Tibial nerve (tissue), 3 donors: ENCODE results near the gene EFNA4.
A peak's percentile ranks its signal among the peaks of the same experiment; 100 is the strongest.

Source experiments
- POLR2A ChIP-seq, 2 donors: fragments of 450-650 bp; IDR thresholded peaks; one replicate each; pipeline ENCODE4 v1.6.1; 2017; ENCODE audit warnings: antibody characterized with exemption in 2 of 2, mild to moderate bottlenecking in 2 of 2, moderate library complexity in 2 of 2
- TF ChIP-seq, protein P1 (sequence below), 5 experiments: fragments of 200-600 bp in 3 of 5; fragments of 450-650 bp in 2 of 5; sonication (generic) in 3 of 5; IDR thresholded peaks; one replicate each; pipeline ENCODE4 v1.5.1; 2016 to 2019; ENCODE audit warnings: antibody characterized with exemption in 5 of 5, mild to moderate bottlenecking in 3 of 5, moderate library complexity in 2 of 5

GRCh38 chr1:155050560-155051341 is 12.8 kb upstream of the EFNA4 start, which contains the start of gene ADAM15:
- TF ChIP-seq, protein P1, sequence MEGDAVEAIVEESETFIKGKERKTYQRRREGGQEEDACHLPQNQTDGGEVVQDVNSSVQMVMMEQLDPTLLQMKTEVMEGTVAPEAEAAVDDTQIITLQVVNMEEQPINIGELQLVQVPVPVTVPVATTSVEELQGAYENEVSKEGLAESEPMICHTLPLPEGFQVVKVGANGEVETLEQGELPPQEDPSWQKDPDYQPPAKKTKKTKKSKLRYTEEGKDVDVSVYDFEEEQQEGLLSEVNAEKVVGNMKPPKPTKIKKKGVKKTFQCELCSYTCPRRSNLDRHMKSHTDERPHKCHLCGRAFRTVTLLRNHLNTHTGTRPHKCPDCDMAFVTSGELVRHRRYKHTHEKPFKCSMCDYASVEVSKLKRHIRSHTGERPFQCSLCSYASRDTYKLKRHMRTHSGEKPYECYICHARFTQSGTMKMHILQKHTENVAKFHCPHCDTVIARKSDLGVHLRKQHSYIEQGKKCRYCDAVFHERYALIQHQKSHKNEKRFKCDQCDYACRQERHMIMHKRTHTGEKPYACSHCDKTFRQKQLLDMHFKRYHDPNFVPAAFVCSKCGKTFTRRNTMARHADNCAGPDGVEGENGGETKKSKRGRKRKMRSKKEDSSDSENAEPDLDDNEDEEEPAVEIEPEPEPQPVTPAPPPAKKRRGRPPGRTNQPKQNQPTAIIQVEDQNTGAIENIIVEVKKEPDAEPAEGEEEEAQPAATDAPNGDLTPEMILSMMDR (IDR thresholded peaks at IDR 0.05) = peak; percentile 85 to 97 (median 94)
- TF ChIP-seq POLR2A (IDR thresholded peaks at IDR 0.05) = peak; percentile 20 to 42
